Measurements from ENCODE around the gene IGSF21. TPM values are rescaled to one million over a fixed set of nuclear protein-coding genes. Genes with fewer than 3 reads are reported as not detected.

Gene IGSF21
- total RNA-seq, 1 donor from 2014 or later: 0.94 TPM

DNA sequence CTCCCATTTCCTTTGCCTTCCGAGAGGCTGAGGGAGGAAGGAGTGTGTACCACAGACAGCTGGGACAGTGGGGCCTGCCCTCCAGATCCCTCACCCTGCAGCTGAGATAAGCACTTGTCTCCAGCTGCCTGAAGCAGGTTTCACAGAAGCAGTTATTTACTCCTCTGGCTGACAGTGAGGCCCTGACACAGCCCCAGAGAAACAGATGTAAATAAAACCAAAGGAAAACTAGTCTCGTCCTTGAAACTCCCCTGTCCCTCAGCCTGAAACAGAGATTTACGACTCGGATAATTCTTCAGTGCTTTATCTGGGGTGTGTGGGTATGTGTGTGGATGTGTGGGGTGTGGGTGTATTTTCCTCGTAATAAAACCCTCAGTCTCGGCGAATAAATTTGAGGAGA is 181.1 kb downstream of the IGSF21 start:
- Mint-ChIP-seq H3K4me1 (ENCODE audit: unreplicated experiment) (peaks cover 20% of the 10 kb centered on the region), H3K27ac (no peak overlapping the region), H3K36me3 (no peaks in the 10 kb centered on the region), H3K27me3 (peaks cover 50% of the 10 kb centered on the region), H3K9me3 (no peaks in the 10 kb centered on the region), H3K4me3 (no peak overlapping the region)
- TF ChIP-seq, protein P1, sequence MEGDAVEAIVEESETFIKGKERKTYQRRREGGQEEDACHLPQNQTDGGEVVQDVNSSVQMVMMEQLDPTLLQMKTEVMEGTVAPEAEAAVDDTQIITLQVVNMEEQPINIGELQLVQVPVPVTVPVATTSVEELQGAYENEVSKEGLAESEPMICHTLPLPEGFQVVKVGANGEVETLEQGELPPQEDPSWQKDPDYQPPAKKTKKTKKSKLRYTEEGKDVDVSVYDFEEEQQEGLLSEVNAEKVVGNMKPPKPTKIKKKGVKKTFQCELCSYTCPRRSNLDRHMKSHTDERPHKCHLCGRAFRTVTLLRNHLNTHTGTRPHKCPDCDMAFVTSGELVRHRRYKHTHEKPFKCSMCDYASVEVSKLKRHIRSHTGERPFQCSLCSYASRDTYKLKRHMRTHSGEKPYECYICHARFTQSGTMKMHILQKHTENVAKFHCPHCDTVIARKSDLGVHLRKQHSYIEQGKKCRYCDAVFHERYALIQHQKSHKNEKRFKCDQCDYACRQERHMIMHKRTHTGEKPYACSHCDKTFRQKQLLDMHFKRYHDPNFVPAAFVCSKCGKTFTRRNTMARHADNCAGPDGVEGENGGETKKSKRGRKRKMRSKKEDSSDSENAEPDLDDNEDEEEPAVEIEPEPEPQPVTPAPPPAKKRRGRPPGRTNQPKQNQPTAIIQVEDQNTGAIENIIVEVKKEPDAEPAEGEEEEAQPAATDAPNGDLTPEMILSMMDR (conservative IDR thresholded peaks at IDR 0.05): no peak
- no peak for DNase-seq (ENCODE audit: extremely low spot score, unreplicated experiment)

DNA sequence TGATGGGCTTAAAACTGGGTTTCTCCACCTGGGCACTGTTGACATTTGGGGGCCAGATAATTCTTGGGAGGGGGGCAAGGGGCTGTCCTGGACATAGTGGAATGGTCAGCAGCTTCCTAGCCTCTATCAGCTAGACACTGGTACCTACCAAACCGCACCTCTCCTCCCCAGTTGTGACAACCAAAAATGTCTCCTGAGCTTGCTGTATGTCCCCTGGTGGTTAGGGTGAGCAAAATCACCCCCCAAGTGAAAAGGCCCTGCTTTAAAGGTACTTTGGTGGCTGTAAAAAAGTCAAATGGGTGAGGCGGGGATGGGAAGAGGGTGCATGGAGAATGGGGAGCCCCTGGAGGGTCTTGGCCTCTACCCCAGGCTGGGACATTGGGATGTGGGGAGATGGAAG is 182.0 kb downstream of the IGSF21 start:
- H3K27ac Mint-ChIP-seq: no peak overlapping the region
- no peak for DNase-seq (ENCODE audit: extremely low spot score, unreplicated experiment)
- no peak overlapping the region for H3K4me3 Mint-ChIP-seq
- peaks cover 18% of the 10 kb centered on the region for H3K4me1 Mint-ChIP-seq (ENCODE audit: unreplicated experiment)
- peaks cover 49% of the 10 kb centered on the region for H3K27me3 Mint-ChIP-seq
- TF ChIP-seq, protein P1 (conservative IDR thresholded peaks at IDR 0.05): peak; percentile 17
- no peaks in the 10 kb centered on the region for H3K36me3 Mint-ChIP-seq
- H3K9me3 Mint-ChIP-seq: no peaks in the 10 kb centered on the region

DNA sequence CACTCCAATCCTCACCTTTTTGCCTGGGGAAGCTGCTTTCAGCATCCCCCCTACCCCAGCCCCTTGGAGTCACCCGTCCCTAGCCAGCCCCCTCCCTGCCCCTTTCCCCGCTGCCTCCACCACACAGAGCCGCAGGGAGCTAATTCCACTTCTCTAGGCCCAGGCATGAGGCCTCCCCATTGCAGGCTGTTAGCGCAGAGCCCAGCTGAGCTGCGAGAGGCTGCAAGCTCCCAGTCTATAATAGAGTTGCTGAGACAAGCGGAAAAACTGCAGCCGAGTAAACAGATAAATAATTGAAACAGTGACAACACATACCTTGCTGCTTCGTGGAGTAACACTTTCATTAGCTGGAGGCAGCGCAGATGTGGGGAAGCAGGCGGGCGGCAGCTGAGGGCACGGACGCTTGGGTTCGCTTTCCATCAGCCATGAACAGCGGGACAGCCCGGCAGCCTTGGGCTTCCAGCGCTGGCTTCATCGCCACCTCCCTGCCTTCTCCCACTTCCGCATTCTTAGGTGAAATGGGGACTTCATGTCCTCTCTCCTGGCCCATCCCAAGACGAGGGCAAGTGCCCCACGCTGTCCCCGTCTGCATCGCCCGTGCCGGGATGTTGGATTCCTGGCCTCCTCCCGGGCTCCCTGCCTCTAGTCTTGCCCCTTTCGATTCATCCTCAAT is 183.3 kb downstream of the IGSF21 start:
- TF ChIP-seq, protein P1 (conservative IDR thresholded peaks at IDR 0.05): no peak
- Mint-ChIP-seq H3K27ac (no peak overlapping the region), H3K27me3 (peaks cover 52% of the 10 kb centered on the region), H3K9me3 (no peaks in the 10 kb centered on the region), H3K4me3 (no peak overlapping the region), H3K36me3 (no peaks in the 10 kb centered on the region), H3K4me1 (ENCODE audit: unreplicated experiment) (peaks cover 16% of the 10 kb centered on the region)
- no peak for DNase-seq (ENCODE audit: extremely low spot score, unreplicated experiment)

DNA sequence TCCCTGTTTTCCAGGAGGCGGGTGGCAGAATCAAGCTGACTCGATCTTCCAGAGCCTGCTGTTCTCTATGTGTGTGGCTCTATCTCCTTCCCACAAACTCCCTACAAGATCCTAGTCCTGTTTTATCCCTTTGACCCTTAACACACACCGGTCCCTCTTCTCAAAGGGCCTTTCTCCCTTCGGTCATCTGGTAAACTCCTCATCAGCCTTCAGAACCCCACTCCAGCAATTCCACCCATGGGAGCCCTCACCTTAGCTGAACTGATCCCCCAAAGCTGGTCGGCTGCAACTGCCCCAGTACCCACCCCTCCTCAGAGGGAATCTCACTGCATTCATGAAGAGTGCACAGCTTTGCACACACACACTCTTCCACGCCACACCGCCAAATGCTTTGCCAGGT is 184.9 kb downstream of the IGSF21 start:
- Mint-ChIP-seq H3K27me3 (peaks cover 63% of the 10 kb centered on the region), H3K4me3 (no peak overlapping the region), H3K36me3 (no peaks in the 10 kb centered on the region), H3K9me3 (no peaks in the 10 kb centered on the region), H3K27ac (no peak overlapping the region), H3K4me1 (ENCODE audit: unreplicated experiment) (peaks cover 16% of the 10 kb centered on the region)
- no peak for DNase-seq (ENCODE audit: extremely low spot score, unreplicated experiment)
- TF ChIP-seq, protein P1 (conservative IDR thresholded peaks at IDR 0.05): no peak

DNA sequence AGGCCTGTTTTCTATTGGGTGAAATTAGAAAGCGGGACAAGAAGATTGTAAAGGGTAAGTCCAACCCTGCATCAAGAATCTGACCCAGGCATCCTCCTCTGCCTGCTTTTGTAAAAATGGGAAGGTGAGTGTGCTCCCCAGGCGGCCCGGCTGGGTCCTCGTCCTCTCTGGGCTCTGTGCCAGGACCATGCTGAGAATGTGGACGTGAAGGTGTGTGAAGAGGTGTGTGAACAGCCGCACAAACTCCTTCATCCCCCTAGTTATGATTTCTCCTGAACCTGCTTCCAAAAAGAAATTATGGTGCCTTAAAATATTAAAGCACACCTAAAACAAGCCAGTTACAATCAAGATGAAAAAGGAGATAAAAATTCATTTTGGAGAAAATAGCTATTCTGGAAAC is 185.7 kb downstream of the IGSF21 start:
- TF ChIP-seq, protein P1 (conservative IDR thresholded peaks at IDR 0.05): no peak
- DNase-seq (ENCODE audit: extremely low spot score, unreplicated experiment): no peak
- H3K36me3 Mint-ChIP-seq: no peaks in the 10 kb centered on the region
- H3K4me3 Mint-ChIP-seq: no peak overlapping the region
- H3K27ac Mint-ChIP-seq: no peak overlapping the region
- peaks cover 15% of the 10 kb centered on the region for H3K4me1 Mint-ChIP-seq (ENCODE audit: unreplicated experiment)
- no peaks in the 10 kb centered on the region for H3K9me3 Mint-ChIP-seq
- H3K27me3 Mint-ChIP-seq: peaks cover 67% of the 10 kb centered on the region
